H9 (cell line): ENCODE results near the gene PHC3. TPM values are rescaled to one million over a fixed set of nuclear protein-coding genes. Genes with fewer than 3 reads are reported as not detected.
A peak's percentile ranks its signal among the peaks of the same experiment; 100 is the strongest.

Experiments used
- DNase-seq: peaks from one replicate; pipeline ENCODE4 v3.0.0-alpha.2; 2017
- H2AFZ ChIP-seq: one replicate; pipeline ENCODE4 v1.6.1; 2013; ENCODE audit warnings: mild to moderate bottlenecking, low read length, control low read depth, moderate library complexity
- H2AK5ac ChIP-seq: 2 replicates; pipeline ENCODE4 v1.6.1; 2013; ENCODE audit warnings: low read length, control low read depth, mixed read lengths; ENCODE audit not compliant: insufficient read length
- H2BK120ac ChIP-seq: one replicate; pipeline ENCODE4 v1.6.1; 2013; ENCODE audit warnings: low read depth, mild to moderate bottlenecking, low read length, control low read depth, inconsistent platforms; ENCODE audit not compliant: poor library complexity, severe bottlenecking
- H2BK12ac ChIP-seq: 2 replicates; pipeline ENCODE4 v1.6.1; 2013; ENCODE audit warnings: low read length, control low read depth, mixed read lengths, low read depth; ENCODE audit not compliant: insufficient read length
- H2BK15ac ChIP-seq: 2 replicates; pipeline ENCODE4 v1.6.1; 2013; ENCODE audit warnings: low read depth, low read length, control low read depth
- H2BK20ac ChIP-seq: one replicate; pipeline ENCODE4 v1.6.1; 2013; ENCODE audit warnings: low read depth, mild to moderate bottlenecking, low read length, control low read depth, inconsistent platforms; ENCODE audit not compliant: poor library complexity, severe bottlenecking
- H2BK5ac ChIP-seq: 2 replicates; pipeline ENCODE4 v1.6.1; 2013; ENCODE audit warnings: low read length, control low read depth, mixed read lengths; ENCODE audit not compliant: insufficient read length
- H3K14ac ChIP-seq: 2 replicates; pipeline ENCODE4 v1.6.1; 2013; ENCODE audit warnings: low read length, control low read depth; ENCODE audit not compliant: insufficient read depth
- H3K18ac ChIP-seq: 2 replicates; pipeline ENCODE4 v1.6.1; 2013; ENCODE audit warnings: low read depth, mild to moderate bottlenecking, mixed read lengths, low read length, control low read depth; ENCODE audit not compliant: insufficient read length
- H3K23ac ChIP-seq: 2 replicates; pipeline ENCODE4 v1.6.1; 2013; ENCODE audit warnings: low read length, control low read depth, mixed read lengths, low read depth; ENCODE audit not compliant: insufficient read length
- H3K23me2 ChIP-seq: 2 replicates; pipeline ENCODE4 v1.6.1; 2013; ENCODE audit warnings: low read depth, mild to moderate bottlenecking, mixed read lengths, low read length, control low read depth; ENCODE audit not compliant: insufficient read length, poor library complexity, severe bottlenecking
- H3K27ac ChIP-seq: 2 replicates; pipeline ENCODE4 v1.5.1; 2013; ENCODE audit warnings: low read length, control low read depth, mixed read lengths, low read depth; ENCODE audit not compliant: insufficient read length
- H3K27me3 ChIP-seq: 2 replicates; pipeline ENCODE4 v1.6.1; 2013; ENCODE audit warnings: low read length, control low read depth, inconsistent platforms; ENCODE audit not compliant: insufficient read depth
- H3K4ac ChIP-seq: 2 replicates; pipeline ENCODE4 v1.6.1; 2013; ENCODE audit warnings: low read depth, mild to moderate bottlenecking, control low read depth, inconsistent platforms, low read length, moderate library complexity
- H3K4me1 ChIP-seq: 2 replicates; pipeline ENCODE4 v1.6.1; 2013; ENCODE audit warnings: low read length, control low read depth, inconsistent platforms; ENCODE audit not compliant: insufficient read depth
- H3K4me2 ChIP-seq: 2 replicates; pipeline ENCODE4 v1.6.1; 2013; ENCODE audit warnings: low read length, control low read depth, mixed read lengths; ENCODE audit not compliant: insufficient read length, insufficient read depth
- H3K56ac ChIP-seq: 2 replicates; pipeline ENCODE4 v1.6.1; 2013; ENCODE audit warnings: low read depth, mild to moderate bottlenecking, mixed read lengths, low read length, control low read depth; ENCODE audit not compliant: insufficient read length
- H3K79me1 ChIP-seq: 2 replicates; pipeline ENCODE4 v1.6.1; 2013; ENCODE audit warnings: low read depth, mild to moderate bottlenecking, moderate library complexity, low read length, control low read depth, inconsistent platforms; ENCODE audit not compliant: insufficient read depth, poor library complexity, severe bottlenecking
- H3K79me2 ChIP-seq: 2 replicates; pipeline ENCODE4 v1.6.1; 2013; ENCODE audit warnings: low read length, control low read depth, inconsistent platforms; ENCODE audit not compliant: insufficient read depth
- H3K9ac ChIP-seq: 2 replicates; pipeline ENCODE4 v1.6.1; 2013; ENCODE audit warnings: low read length, control low read depth, mixed read lengths; ENCODE audit not compliant: insufficient read length; ENCODE audit errors: extremely low read depth
- H3K9me3 ChIP-seq: one replicate; pipeline ENCODE4 v1.6.1; 2013; ENCODE audit warnings: low read depth, low read length, inconsistent platforms; ENCODE audit not compliant: control insufficient read depth
- H3T11ph ChIP-seq: one replicate; pipeline ENCODE4 v1.6.1; 2013; ENCODE audit warnings: mild to moderate bottlenecking, low read length, control low read depth, inconsistent platforms
- H4K20me1 ChIP-seq: one replicate; pipeline ENCODE4 v1.6.1; 2013; ENCODE audit not compliant: control insufficient read depth, insufficient read length, insufficient read depth
- H4K5ac ChIP-seq: 2 replicates; pipeline ENCODE4 v1.6.1; 2013; ENCODE audit warnings: low read depth, mild to moderate bottlenecking, mixed read lengths, low read length, control low read depth; ENCODE audit not compliant: insufficient read length
- H4K8ac ChIP-seq: replicated peaks from 2 replicates; pipeline ENCODE4 v1.6.1; 2013; ENCODE audit warnings: low read length, control low read depth, mixed read lengths, low read depth; ENCODE audit not compliant: insufficient read length
- H4K91ac ChIP-seq: 2 replicates; pipeline ENCODE4 v1.6.1; 2013; ENCODE audit warnings: low read depth, mild to moderate bottlenecking, moderate library complexity, mixed read lengths, low read length, control low read depth; ENCODE audit not compliant: insufficient read length
- H3K27ac Mint-ChIP-seq, 3 experiments: 2 replicates in 2 of 3; 3 replicates in 1 of 3; pipeline ENCODE4 v1.8.0; 2020 to 2021; ENCODE audit warnings: mixed read lengths in 3 of 3, mild to moderate bottlenecking in 1 of 3, moderate library complexity in 1 of 3
- H3K27me3 Mint-ChIP-seq: 2 replicates; pipeline ENCODE4 v1.8.0; 2021; ENCODE audit warnings: low read depth, mild to moderate bottlenecking, moderate library complexity, mixed read lengths
- H3K36me3 Mint-ChIP-seq, 3 experiments: 2 replicates in 2 of 3; 3 replicates in 1 of 3; pipeline ENCODE4 v1.8.0; 2020 to 2021; ENCODE audit warnings: low read depth in 3 of 3, mixed read lengths in 3 of 3; ENCODE audit not compliant: insufficient read depth in 1 of 3
- H3K4me1 Mint-ChIP-seq, 2 experiments: 2 replicates each; pipeline ENCODE4 v1.8.0; 2020; ENCODE audit warnings: mixed read lengths in 2 of 2
- H3K4me3 Mint-ChIP-seq, 2 experiments: 2 replicates in 1 of 2; 3 replicates in 1 of 2; pipeline ENCODE4 v1.8.0; 2020 to 2021; ENCODE audit warnings: mild to moderate bottlenecking in 2 of 2, mixed read lengths in 2 of 2, moderate library complexity in 1 of 2
- H3K9me3 Mint-ChIP-seq, 2 experiments: 2 replicates in 1 of 2; 3 replicates in 1 of 2; pipeline ENCODE4 v1.8.0; 2020; ENCODE audit warnings: mild to moderate bottlenecking in 2 of 2, mixed read lengths in 2 of 2, moderate library complexity in 1 of 2
- WGBS: extraction: QIAGEN DNeasy Blood & Tissue Kit; methylation state at CpG from one replicate; pipeline ENCODE4 v1.1.7; 2013; ENCODE audit warnings: missing lambda C conversion rate, low lambda C conversion rate, mixed read lengths; ENCODE audit not compliant: insufficient read length; ENCODE audit errors: extremely low coverage; 5-methylcytosine and 5-hydroxymethylcytosine counted together
- total RNA-seq: library from RNA; stranded (reverse); gene quantifications from 2 replicates; pipeline ENCODE4 v1.2.1, GENCODE V29; 2021
- TF ChIP-seq, protein P1 (sequence below): fragments of 200-600 bp; sonication (generic); conservative IDR thresholded peaks from 3 replicates; pipeline ENCODE4 v1.8.0; 2021; ENCODE audit warnings: antibody characterized with exemption, mild to moderate bottlenecking

The PHC3 gene
- total RNA-seq, 1 experiment from 2014 or later: 26.4 TPM

GRCh38 chr3:170078620-170079281, 102.8 kb downstream of the PHC3 start:
- Mint-ChIP-seq H3K27me3 (no peaks in the 10 kb centered on the region), H3K9me3 (no peaks in the 10 kb centered on the region), H3K4me1 (peaks cover 0 to 6% of the 10 kb centered on the region in 2 experiments; a peak in 2 of 4 replicates), H3K4me3 (no peak overlapping the region), H3K27ac (peak overlapping the region in 2 of 3 experiments; percentile 4 to 12; a peak in 2 of 7 replicates), H3K36me3 (peaks cover 3 to 15% (median 12%) of the 10 kb centered on the region in 3 experiments; a peak in 6 of 7 replicates)
- H3K9ac ChIP-seq: no peak overlapping the region
- H3K14ac ChIP-seq: no peak overlapping the region
- H3K23ac ChIP-seq: no peak overlapping the region
- H3K27me3 ChIP-seq: no peaks in the 10 kb centered on the region
- no peak overlapping the region for H3K18ac ChIP-seq
- no peak overlapping the region for H2AK5ac ChIP-seq
- no peaks in the 10 kb centered on the region for H3K79me2 ChIP-seq
- no peak overlapping the region for H4K91ac ChIP-seq
- H2BK20ac ChIP-seq: no peak overlapping the region
- H3K56ac ChIP-seq: no peak overlapping the region
- no peak overlapping the region for H2BK120ac ChIP-seq
- H4K8ac ChIP-seq: no peak overlapping the region
- DNase-seq: no peak
- H2BK5ac ChIP-seq: no peak overlapping the region
- H3K23me2 ChIP-seq: no peaks in the 10 kb centered on the region
- no peak overlapping the region for H2BK15ac ChIP-seq
- H2AFZ ChIP-seq: no peak overlapping the region
- H3K27ac ChIP-seq: no peak overlapping the region
- H3K4me2 ChIP-seq: no peak overlapping the region
- H3K9me3 ChIP-seq: no peaks in the 10 kb centered on the region
- H3K4me1 ChIP-seq: no peaks in the 10 kb centered on the region; the same call in 1 of the 2 replicates
- TF ChIP-seq, protein P1, sequence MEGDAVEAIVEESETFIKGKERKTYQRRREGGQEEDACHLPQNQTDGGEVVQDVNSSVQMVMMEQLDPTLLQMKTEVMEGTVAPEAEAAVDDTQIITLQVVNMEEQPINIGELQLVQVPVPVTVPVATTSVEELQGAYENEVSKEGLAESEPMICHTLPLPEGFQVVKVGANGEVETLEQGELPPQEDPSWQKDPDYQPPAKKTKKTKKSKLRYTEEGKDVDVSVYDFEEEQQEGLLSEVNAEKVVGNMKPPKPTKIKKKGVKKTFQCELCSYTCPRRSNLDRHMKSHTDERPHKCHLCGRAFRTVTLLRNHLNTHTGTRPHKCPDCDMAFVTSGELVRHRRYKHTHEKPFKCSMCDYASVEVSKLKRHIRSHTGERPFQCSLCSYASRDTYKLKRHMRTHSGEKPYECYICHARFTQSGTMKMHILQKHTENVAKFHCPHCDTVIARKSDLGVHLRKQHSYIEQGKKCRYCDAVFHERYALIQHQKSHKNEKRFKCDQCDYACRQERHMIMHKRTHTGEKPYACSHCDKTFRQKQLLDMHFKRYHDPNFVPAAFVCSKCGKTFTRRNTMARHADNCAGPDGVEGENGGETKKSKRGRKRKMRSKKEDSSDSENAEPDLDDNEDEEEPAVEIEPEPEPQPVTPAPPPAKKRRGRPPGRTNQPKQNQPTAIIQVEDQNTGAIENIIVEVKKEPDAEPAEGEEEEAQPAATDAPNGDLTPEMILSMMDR: peak; percentile 48; the same call in 2 of the 3 replicates
- no peaks in the 10 kb centered on the region for H3K79me1 ChIP-seq
- H4K20me1 ChIP-seq: no peaks in the 10 kb centered on the region
- no peak overlapping the region for H4K5ac ChIP-seq
- no CpG with 5 or more reads among the region's 13 CpGs for WGBS
- H3K4ac ChIP-seq: no peak overlapping the region
- H3T11ph ChIP-seq: no peak overlapping the region
- no peak overlapping the region for H2BK12ac ChIP-seq
